GM18870 (cell line): Measurements from ENCODE around the gene WDR7.

ENCODE experiments used
- ATAC-seq: cut with Tn5 transposase; IDR thresholded peaks from one replicate; pipeline ENCODE4 v1.9.1; 2021; ENCODE audit warnings: moderate library complexity; ENCODE audit not compliant: unreplicated experiment

The WDR7 gene

GRCh38 chr18:56789889-56790180, 138.7 kb downstream of the WDR7 start:
- no peak for ATAC-seq

GRCh38 chr18:56795381-56795780, 144.2 kb downstream of the WDR7 start:
- ATAC-seq: no peak

- no peak for ATAC-seq
Measured at GRCh38 chr18:56799756-56800155, 148.6 kb downstream of the WDR7 start.

GRCh38 chr18:56803051-56803450, 151.9 kb downstream of the WDR7 start:
- ATAC-seq: no peak

GRCh38 chr18:56804395-56804794, 153.2 kb downstream of the WDR7 start:
- no peak for ATAC-seq

- no peak for ATAC-seq
Measured at GRCh38 chr18:56807901-56808300, 156.7 kb downstream of the WDR7 start.

GRCh38 chr18:56812674-56813073, 161.5 kb downstream of the WDR7 start:
- no peak for ATAC-seq

- ATAC-seq: no peak
Measured at GRCh38 chr18:56815926-56816325, 164.8 kb downstream of the WDR7 start.

GRCh38 chr18:56823986-56824565, 172.9 kb downstream of the WDR7 start:
- no peak for ATAC-seq

GRCh38 chr18:56825321-56825720, 174.2 kb downstream of the WDR7 start:
- no peak for ATAC-seq

- ATAC-seq: no peak
Measured at GRCh38 chr18:56825878-56826277, 174.7 kb downstream of the WDR7 start.

GRCh38 chr18:56831988-56832387, 180.8 kb downstream of the WDR7 start:
- no peak for ATAC-seq

GRCh38 chr18:56835331-56835730, 184.2 kb downstream of the WDR7 start:
- ATAC-seq: no peak

- no peak for ATAC-seq
Measured at GRCh38 chr18:56836173-56836572, 185.0 kb downstream of the WDR7 start.

- no peak for ATAC-seq
Measured at GRCh38 chr18:56841836-56842235, 190.7 kb downstream of the WDR7 start.

GRCh38 chr18:56843241-56843640, 192.1 kb downstream of the WDR7 start:
- ATAC-seq: no peak

- ATAC-seq: no peak
Measured at GRCh38 chr18:56844556-56844955, 193.4 kb downstream of the WDR7 start.

GRCh38 chr18:56851774-56852173, 200.6 kb downstream of the WDR7 start:
- peak; percentile 87 for ATAC-seq

- no peak for ATAC-seq
Measured at GRCh38 chr18:56853961-56854360, 202.8 kb downstream of the WDR7 start.

- no peak for ATAC-seq
Measured at GRCh38 chr18:56861244-56861643, 210.1 kb downstream of the WDR7 start.

GRCh38 chr18:56869189-56869777, 218.1 kb downstream of the WDR7 start:
- peak; percentile 64 for ATAC-seq

- ATAC-seq: no peak
Measured at GRCh38 chr18:56870982-56871381, 219.8 kb downstream of the WDR7 start.

- no peak for ATAC-seq
Measured at GRCh38 chr18:56872140-56872539, 221.0 kb downstream of the WDR7 start.
